Common myeloid progenitor, CD34-positive (primary cell): ENCODE measurements around the gene CSNK1D.

ENCODE experiments used
- CTCF ChIA-PET: fragments of 350-600 bp; sonication (Branson Sonifier 250); formaldehyde crosslinking; loops from one replicate; lab custom pipeline; 2021; ENCODE audit warnings: antibody characterized with exemption; lab: Charles Lee
- POLR2A ChIA-PET: fragments of 350-600 bp; sonication (Branson Sonifier 250); formaldehyde crosslinking; loops from one replicate; lab custom pipeline; 2021; ENCODE audit warnings: antibody characterized with exemption; lab: Charles Lee
- DNase-seq, 3 donors: peaks; one replicate each; pipeline versions ENCODE4 v3.0.0 to v3.0.0-alpha.2; 2013
- H3K27ac ChIP-seq, 2 experiments: 1 replicate in 1 of 2; 2 replicates in 1 of 2; pipeline ENCODE4 v1.7.0; 2013; ENCODE audit warnings: inconsistent platforms in 2 of 2, low read length in 2 of 2, mild to moderate bottlenecking in 2 of 2, low read depth in 1 of 2, moderate library complexity in 1 of 2; ENCODE audit not compliant: severe bottlenecking in 2 of 2, insufficient read depth in 1 of 2, poor library complexity in 1 of 2
- H3K27me3 ChIP-seq, 5 experiments: replicated peaks in 2 of 5; 1 replicate in 3 of 5; 2 replicates in 2 of 5; pipeline versions ENCODE4 v1.6.1 to v1.7.0; 2013; ENCODE audit warnings: low read length in 4 of 5, mild to moderate bottlenecking in 2 of 5, moderate library complexity in 2 of 5, inconsistent platforms in 1 of 5; ENCODE audit not compliant: insufficient read depth in 5 of 5, control insufficient read depth in 4 of 5
- H3K36me3 ChIP-seq, 4 experiments: 1 replicate in 2 of 4; 2 replicates in 2 of 4; pipeline versions ENCODE4 v1.6.1 to v1.7.0; 2013; ENCODE audit warnings: low read length in 3 of 4, control low read depth in 1 of 4, mild to moderate bottlenecking in 1 of 4; ENCODE audit not compliant: control insufficient read depth in 4 of 4, insufficient read depth in 4 of 4
- H3K4me1 ChIP-seq, 4 experiments: 1 replicate in 3 of 4; 2 replicates in 1 of 4; pipeline versions ENCODE4 v1.6.1 to v1.7.1; 2013; ENCODE audit warnings: low read length in 3 of 4, mild to moderate bottlenecking in 3 of 4, control low read depth in 1 of 4, inconsistent platforms in 1 of 4, moderate library complexity in 1 of 4; ENCODE audit not compliant: control insufficient read depth in 4 of 4, insufficient read depth in 4 of 4; ENCODE audit errors: control extremely low read depth in 1 of 4
- H3K4me3 ChIP-seq, 7 experiments: 1 replicate in 4 of 7; 2 replicates in 3 of 7; pipeline versions ENCODE4 v1.5.1 to v1.7.0; 2013; ENCODE audit warnings: mild to moderate bottlenecking in 7 of 7, low read length in 6 of 7, moderate library complexity in 6 of 7, inconsistent platforms in 2 of 7, low read depth in 2 of 7, control low read depth in 1 of 7; ENCODE audit not compliant: insufficient read depth in 4 of 7, control insufficient read depth in 1 of 7; ENCODE audit errors: extremely low read depth in 1 of 7
- H3K9me3 ChIP-seq, 5 experiments: 1 replicate in 4 of 5; 2 replicates in 1 of 5; pipeline versions ENCODE4 v1.6.1 to v1.7.1; 2013; ENCODE audit warnings: low read length in 4 of 5, mild to moderate bottlenecking in 2 of 5, inconsistent platforms in 1 of 5, low read depth in 1 of 5, moderate library complexity in 1 of 5; ENCODE audit not compliant: control insufficient read depth in 4 of 5, insufficient read depth in 2 of 5; ENCODE audit errors: control extremely low read depth in 1 of 5
- WGBS: methylation state at CpG from one replicate; pipeline ENCODE4 v1.1.5; 2013; ENCODE audit not compliant: insufficient coverage; 5-methylcytosine and 5-hydroxymethylcytosine counted together

Gene CSNK1D

GRCh38 chr17:82226146-82226808, 47.2 kb downstream of the CSNK1D start:
- H3K27me3 ChIP-seq, result no peaks in the 10 kb centered on the region
- WGBS, result 96% methylated on average over 11 of the region's 15 CpGs
- POLR2A ChIA-PET, result no interaction called here

GRCh38 chr17:82225368-82226029, 48.0 kb downstream of the CSNK1D start:
- Histone ChIP-seq H3K27ac (peak overlapping the region in 1 of 2 experiments; percentile 7), H3K9me3 (no peaks in the 10 kb centered on the region), H3K27me3 (no peaks in the 10 kb centered on the region), H3K4me1 (peaks cover 0 to 41% (median 28%) of the 10 kb centered on the region in 4 experiments), H3K4me3 (no peak overlapping the region), H3K36me3 (no peaks in the 10 kb centered on the region)
- no peak for DNase-seq
- WGBS, result 89% methylated on average over 15 of the region's 24 CpGs
- CTCF ChIA-PET, result interaction anchor here (0.7 to 1.2 kb wide), 2 partner anchors 19 to 119 kb away, joined by 3 read pairs; no protein-coding TSS in a partner anchor
- POLR2A ChIA-PET, result no interaction called here

More at GRCh38 chr17:82226146-82226808, 47.2 kb downstream of the CSNK1D start:
- Histone ChIP-seq H3K36me3 (no peaks in the 10 kb centered on the region), H3K4me3 (no peak overlapping the region), H3K27ac (peak overlapping the region in 1 of 2 experiments; percentile 7), H3K9me3 (no peaks in the 10 kb centered on the region), H3K4me1 (peaks cover 0 to 47% (median 32%) of the 10 kb centered on the region in 4 experiments)
- no peak for DNase-seq
- CTCF ChIA-PET, result interaction anchor here (0.7 to 1.2 kb wide), 3 partner anchors 10 to 118 kb away, joined by 3 read pairs; no protein-coding TSS in a partner anchor

- CTCF ChIA-PET, result interaction anchor here (1.2 kb wide), 1 partner anchor 19 kb away, joined by 3 read pairs; no protein-coding TSS in a partner anchor
- WGBS, result 67% methylated on average over 3 of the region's 8 CpGs
- DNase-seq, result no peak
- POLR2A ChIA-PET, result no interaction called here
- no peak overlapping the region for H3K4me3 ChIP-seq
- no peaks in the 10 kb centered on the region for H3K9me3 ChIP-seq
- H3K36me3 ChIP-seq, result no peaks in the 10 kb centered on the region
- H3K27me3 ChIP-seq, result no peaks in the 10 kb centered on the region
- H3K4me1 ChIP-seq, result peaks cover 0 to 33% (median 20%) of the 10 kb centered on the region in 4 experiments
- no peak overlapping the region for H3K27ac ChIP-seq
Observed at GRCh38 chr17:82224666-82225065, 48.8 kb downstream of the CSNK1D start.

GRCh38 chr17:82223517-82223916, 50.0 kb downstream of the CSNK1D start:
- Histone ChIP-seq H3K4me3 (no peak overlapping the region), H3K4me1 (peaks cover 0 to 30% (median 12%) of the 10 kb centered on the region in 4 experiments), H3K36me3 (no peaks in the 10 kb centered on the region), H3K27me3 (no peaks in the 10 kb centered on the region), H3K27ac (no peak overlapping the region), H3K9me3 (no peaks in the 10 kb centered on the region)
- POLR2A ChIA-PET, result no interaction called here
- 95% methylated on average over 3 of the region's 5 CpGs for WGBS
- no peak for DNase-seq
- CTCF ChIA-PET, result no interaction called here

GRCh38 chr17:82222816-82223215, 50.7 kb downstream of the CSNK1D start:
- POLR2A ChIA-PET, result no interaction called here
- CTCF ChIA-PET, result no interaction called here
- H3K36me3 ChIP-seq, result no peaks in the 10 kb centered on the region
- H3K27me3 ChIP-seq, result no peaks in the 10 kb centered on the region
- 86% methylated on average over 4 of the region's 10 CpGs for WGBS
- no peak overlapping the region for H3K27ac ChIP-seq
- H3K9me3 ChIP-seq, result no peaks in the 10 kb centered on the region
- peaks cover 0 to 29% (median 6%) of the 10 kb centered on the region in 4 experiments for H3K4me1 ChIP-seq
- no peak for DNase-seq
- H3K4me3 ChIP-seq, result no peak overlapping the region

GRCh38 chr17:82221341-82221902, 52.1 kb downstream of the CSNK1D start:
- ChIA-PET CTCF (interaction anchor here (1.5 to 1.9 kb wide), 2 partner anchors 8 to 20 kb away, joined by 4 to 5 read pairs; partner anchors contain the start of gene SLC16A3), POLR2A (no interaction called here)
- no peaks in the 10 kb centered on the region for H3K27me3 ChIP-seq
- no peaks in the 10 kb centered on the region for H3K36me3 ChIP-seq
- H3K4me3 ChIP-seq, result no peak overlapping the region
- no peak overlapping the region for H3K27ac ChIP-seq
- peaks cover 0 to 30% (median 15%) of the 10 kb centered on the region in 4 experiments for H3K4me1 ChIP-seq
- DNase-seq, result no peak
- no peaks in the 10 kb centered on the region for H3K9me3 ChIP-seq
- 96% methylated on average over 5 of the region's 10 CpGs for WGBS
